OCI-M1 (cell line): Measurements from ENCODE around the gene TBX1.

Experiments used
- DNase-seq: peaks from one replicate; lab custom pipeline; 2025; lab: John Stamatoyannopoulos, UW

TBX1 gene

DNA sequence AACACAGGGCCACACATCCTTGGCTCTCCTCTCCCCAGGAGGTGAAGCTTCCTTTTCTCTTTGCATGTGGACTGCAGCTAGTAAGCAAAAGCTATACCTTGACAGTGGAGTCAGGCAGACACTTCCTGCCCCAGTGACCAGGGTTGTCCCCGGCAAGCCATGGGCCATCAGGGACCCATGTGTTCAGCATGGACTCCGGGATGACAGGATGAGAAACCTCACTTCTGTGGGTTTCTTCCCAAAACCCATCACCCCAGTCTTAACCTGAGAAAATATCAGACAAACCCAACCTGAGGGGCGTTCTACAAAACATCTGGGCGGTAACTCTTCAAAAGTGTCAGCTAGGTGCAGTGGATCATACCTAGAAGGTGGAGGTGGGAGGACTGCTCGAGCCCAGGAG is 53.9 kb downstream of the TBX1 start:
- no peak for DNase-seq

GRCh38 chr22:19815093-19815822 is 54.7 kb downstream of the TBX1 start:
- peak; percentile 71 for DNase-seq

GRCh38 chr22:19815823-19816290 is 55.3 kb downstream of the TBX1 start:
- DNase-seq: no peak

GRCh38 chr22:19816372-19817119 is 56.0 kb downstream of the TBX1 start:
- no peak for DNase-seq
